ENCODE measurements around the gene IGLON5.

Gene IGLON5

GRCh38 chr19:51365211-51365964, 53.9 kb downstream of the IGLON5 start:
- DNase-seq (ENCODE audit: low read depth), result no peak

GRCh38 chr19:51365965-51366388, 54.5 kb downstream of the IGLON5 start, which contains the start of gene ETFB:
Gene ETFB, minus strand, starts transcription at chr19:51366388. Its CDS starts 62 bp downstream, at chr19:51366326.
- DNase-seq (ENCODE audit: low read depth), result no peak

DNA sequence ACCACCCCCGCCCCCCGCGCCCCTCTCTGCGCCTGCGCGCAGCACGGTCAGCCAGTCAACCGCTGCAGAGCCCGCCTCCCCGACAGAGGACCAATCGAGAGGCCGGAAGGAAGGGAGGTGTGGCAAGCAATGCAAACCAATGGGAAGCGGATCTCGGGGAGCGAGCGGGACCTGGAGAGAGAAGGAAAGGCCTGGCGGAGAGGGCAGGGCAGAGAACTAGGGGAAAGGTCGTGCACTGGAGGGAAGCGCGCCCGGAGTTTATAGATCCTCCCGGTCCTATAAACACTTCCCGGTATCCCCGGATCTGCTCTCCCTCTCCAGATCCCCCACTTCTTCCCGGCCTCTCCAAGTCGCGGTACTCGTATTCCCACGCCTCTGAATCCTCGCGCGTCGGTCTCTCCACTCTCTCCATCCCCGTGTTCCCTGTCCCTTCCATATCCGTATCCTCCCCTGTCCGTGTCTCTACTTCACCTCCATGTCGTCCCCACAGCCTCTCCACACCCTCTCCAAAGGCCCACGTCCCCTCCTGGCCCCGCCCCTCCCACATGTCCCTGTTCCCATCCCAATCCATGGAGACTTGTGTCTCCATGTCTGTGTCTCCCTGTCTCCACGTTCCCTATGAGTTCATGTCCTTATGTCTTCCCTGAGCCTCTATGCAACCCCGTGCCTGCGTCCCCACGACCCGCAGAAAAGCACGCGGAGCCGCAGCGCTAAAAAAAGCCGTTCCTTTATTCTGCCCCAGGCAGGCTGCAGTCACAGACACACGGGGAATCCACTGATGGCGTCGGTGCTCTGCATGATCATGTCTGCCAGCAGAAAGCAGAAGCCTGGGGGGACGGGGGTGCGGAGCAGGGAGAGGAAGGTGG, 55.2 kb downstream of the IGLON5 start:
- DNase-seq (ENCODE audit: low read depth), result peak; percentile 88

DNA sequence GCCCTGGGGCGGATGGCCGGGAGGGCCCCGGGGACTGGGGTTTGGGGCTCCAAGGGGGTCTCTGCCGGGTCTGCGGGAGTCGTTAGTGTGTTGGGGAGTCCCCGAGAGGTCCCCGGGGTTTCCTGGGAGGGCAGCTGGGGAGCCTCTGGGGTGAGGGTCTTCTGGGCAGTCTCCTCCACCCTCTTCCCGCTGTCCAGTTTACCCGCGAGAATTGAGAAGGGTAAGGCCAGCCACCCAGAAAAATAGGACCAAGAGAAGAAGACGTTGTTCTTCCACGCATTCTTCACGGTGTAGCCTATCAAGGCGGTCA, 55.8 kb downstream of the IGLON5 start:
- no peak for DNase-seq (ENCODE audit: low read depth)

- DNase-seq (ENCODE audit: low read depth), result peak; percentile 87
Observed at GRCh38 chr19:51367565-51368365, 56.3 kb downstream of the IGLON5 start.

DNA sequence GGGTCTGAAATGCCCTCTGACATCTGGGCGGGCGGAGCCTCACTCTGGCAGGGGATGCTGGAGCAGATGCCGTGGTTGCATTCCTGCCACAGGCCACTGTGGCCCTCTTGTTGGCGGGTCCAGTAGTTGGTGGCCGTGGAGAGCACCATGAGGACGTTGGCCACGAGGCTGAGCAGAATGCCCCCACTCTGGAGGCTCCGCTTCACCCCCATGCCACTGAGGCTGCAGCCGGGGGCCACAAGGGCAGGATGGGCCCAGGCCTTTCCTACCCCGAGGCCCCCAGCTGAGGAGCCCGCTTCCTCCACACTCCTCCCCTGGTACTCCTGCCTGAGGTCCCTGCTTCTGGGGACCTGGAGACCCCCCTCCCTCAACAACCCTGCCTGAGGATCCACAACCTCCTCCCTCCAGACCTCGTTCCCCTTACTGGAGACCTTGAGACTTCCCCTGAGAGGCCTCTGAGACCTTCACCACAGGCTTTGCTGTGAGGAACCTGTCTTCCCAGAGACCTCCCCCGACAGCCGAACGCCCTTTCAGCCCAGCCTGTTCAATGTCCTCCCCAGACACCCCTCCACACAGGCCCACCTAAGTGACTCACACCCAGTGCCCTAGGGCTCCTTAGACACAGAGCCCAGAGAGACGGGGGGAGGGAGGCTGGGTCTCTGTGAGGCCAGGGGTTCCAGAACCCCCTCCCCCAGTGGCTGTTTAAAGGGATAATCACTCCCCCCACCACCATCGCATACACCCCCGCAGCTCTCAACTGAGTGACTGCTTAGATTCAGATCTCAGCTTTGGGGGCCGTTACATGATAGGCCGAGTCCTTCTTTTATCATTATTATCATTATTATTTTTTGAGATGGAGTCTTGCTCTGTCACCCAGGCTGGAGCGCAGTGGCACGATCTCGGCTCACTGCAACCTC, 57.2 kb downstream of the IGLON5 start, which contains the start of gene CLDND2:
Gene CLDND2 (minus strand): TSS at position 638 of the 917 bp plus-strand sequence. CDS start 426 bp downstream, at position 212.
- DNase-seq (ENCODE audit: low read depth), result no peak

DNA sequence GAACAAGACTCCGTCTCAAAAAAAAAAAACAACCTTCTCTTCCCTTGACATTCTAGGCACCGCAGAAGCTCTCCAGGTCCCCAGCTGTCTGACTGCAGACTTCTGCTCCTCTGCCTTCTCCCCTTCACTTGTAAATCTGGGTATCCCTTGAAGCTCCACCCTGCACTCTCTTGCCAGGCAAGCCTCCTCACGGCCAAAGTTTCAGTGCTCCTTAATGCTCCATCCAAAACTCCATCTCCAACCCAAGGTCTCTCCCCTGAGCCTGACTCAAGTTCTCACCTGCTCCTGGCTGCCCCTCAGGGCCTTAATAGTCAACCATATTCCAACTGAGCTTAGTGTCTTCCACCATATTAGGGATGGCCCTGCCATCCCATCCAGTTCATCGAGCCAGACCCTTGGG, 58.8 kb downstream of the IGLON5 start:
- no peak for DNase-seq (ENCODE audit: low read depth)

GRCh38 chr19:51371186-51371690, 59.8 kb downstream of the IGLON5 start:
- DNase-seq (ENCODE audit: low read depth), result no peak

- DNase-seq (ENCODE audit: low read depth), result no peak
Observed at GRCh38 chr19:51372021-51372648, 60.7 kb downstream of the IGLON5 start.

DNA sequence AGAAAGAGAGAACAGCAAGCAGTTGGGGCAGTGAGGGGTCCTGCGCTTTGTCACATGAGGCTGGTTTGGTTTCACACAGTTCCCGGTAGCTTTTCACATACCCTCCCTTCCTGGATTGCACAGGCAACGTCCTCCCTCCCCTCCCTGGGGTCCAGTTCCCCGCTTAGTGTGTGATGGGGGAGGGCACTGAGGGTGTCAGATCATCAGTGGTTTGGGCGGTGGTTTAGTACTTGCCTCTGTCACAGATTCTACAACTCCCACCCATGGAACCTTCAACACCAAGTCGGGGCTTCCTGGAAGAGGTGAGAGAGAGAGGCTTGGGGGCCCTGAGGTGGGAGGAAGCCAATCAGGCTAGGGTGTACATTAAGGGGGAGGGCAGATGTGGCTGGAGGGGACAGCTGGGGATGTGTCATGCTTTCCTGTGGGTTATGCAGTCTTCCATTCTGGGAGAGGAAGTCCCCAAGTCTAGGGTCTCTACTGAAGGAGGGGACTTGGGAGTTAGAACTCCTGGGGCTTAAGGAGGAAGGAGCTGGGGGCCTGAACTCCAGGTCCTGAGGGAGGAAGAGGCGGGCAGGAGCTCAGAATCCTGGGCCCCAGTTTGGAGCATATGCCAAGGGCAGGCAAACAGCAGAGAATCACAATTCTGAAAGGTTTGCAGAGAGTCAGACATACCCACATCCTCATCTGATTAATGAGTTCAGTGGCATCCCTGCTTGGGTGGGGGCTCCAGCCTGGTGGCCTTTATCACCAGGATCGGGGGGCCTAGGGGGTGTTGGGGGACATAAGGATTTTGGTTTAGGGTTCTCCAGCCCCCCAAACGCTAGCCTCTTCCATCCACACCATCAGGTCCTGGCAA, 61.4 kb downstream of the IGLON5 start, which contains the start of gene NKG7:
Gene NKG7 (minus strand): TSS at position 6 of the 856 bp plus-strand sequence. CDS start 119 bp downstream, outside the sequence.
- DNase-seq (ENCODE audit: low read depth), result no peak

DNA sequence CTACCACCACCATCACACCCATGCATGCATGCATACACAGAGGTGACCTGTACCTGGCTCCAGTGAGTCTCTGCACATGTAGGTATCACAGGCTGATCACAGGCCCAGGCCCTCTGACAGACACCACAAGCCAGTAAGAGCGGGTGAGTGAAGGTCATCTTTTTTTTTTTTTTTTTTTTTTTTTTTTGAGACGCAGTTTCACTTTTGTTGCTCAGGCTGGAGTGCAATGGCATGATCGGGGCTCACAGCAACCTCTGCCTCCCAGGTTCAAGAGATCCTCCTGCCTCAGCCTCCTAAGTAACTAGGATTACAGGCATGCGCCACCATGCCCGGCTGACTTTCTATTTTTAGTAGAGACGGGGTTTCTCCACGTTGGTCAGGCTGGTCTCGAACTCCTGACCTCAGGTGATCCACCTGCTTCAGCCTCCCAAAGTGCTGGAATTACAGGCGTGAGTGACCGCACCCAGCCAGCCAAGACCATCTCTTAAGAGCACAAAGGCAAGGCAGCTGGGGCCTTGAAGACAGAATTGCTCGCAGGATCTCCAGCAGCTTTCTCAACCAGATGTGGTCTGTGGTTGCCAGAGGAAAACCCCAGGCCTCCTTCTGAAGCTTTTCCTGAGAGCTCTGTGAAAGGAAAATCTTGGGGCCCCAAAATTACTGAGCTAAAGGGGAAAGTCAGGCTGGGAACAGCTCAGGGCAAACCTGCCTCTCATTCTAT, 64.2 kb downstream of the IGLON5 start:
- DNase-seq (ENCODE audit: low read depth), result no peak

DNA sequence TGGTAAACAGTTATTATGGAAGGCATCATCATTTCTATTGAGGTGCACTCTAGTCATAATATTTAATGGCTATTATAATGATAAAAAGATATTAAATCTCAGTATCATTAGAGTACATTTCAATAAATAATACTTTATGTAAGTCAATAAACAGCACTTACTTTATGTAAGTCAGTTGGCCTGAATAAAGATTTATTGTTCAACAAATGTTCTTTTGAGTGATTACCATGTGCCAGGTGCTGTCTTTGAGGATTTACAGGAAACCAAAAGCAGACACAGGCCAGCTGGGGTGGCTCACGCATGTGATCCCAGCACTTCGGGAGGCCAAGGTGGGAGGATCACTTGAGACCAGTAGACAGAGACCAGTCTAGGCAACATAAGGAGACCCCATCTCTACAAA, 66.0 kb downstream of the IGLON5 start:
- no peak for DNase-seq (ENCODE audit: low read depth)

DNA sequence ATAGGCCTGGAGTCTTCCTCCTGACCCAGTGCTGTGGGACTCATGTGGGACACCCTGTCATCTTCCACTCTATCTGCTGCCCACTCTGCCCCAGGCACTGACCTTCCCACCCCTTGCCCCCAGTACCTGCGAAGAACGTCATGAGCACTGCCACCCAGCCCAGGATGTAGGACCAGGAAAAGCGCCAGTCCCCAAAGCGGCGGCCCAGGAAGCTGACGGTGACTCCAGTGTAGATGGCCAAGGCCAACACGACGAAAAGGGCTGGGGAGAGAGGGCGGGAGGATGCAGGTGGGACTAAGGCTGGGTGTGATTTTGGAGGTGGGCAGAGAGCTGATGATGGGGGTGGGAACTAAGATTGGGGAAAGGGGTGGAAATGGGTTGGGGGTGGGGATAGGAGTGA, 68.9 kb downstream of the IGLON5 start:
- no peak for DNase-seq (ENCODE audit: low read depth)
